GM12873 (cell line): ENCODE results near the gene RBM22.

Source experiments
- CTCF ChIP-seq: IDR thresholded peaks from 2 replicates; pipeline ENCODE4 v1.5.1; 2012; ENCODE audit warnings: low read depth, mild to moderate bottlenecking, moderate library complexity, low read length, control low read depth; ENCODE audit not compliant: insufficient read depth; ENCODE audit errors: missing control alignments

RBM22 gene

DNA sequence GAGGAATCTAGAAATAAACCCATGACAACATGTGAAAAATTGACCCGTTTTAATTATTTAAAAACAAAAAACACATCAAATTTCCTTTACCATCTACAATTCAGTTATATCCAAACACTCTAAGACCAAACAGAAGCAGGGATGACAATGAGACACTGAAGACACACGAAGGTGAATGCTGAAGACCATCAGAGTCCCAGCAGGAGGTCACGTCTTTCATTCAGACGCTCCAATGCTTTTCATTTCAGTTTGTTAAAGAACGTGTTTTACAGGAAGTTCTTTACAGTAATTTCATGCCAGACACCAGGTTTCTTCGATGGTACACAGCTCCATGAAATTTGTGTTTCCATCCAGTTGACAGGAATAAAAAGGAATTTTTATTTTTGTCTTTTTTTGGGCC lies 10.1 kb downstream of the RBM22 start:
- TF ChIP-seq CTCF = no peak

GRCh38 chr5:150689120-150689519 lies 11.7 kb downstream of the RBM22 start:
- TF ChIP-seq CTCF = no peak

DNA sequence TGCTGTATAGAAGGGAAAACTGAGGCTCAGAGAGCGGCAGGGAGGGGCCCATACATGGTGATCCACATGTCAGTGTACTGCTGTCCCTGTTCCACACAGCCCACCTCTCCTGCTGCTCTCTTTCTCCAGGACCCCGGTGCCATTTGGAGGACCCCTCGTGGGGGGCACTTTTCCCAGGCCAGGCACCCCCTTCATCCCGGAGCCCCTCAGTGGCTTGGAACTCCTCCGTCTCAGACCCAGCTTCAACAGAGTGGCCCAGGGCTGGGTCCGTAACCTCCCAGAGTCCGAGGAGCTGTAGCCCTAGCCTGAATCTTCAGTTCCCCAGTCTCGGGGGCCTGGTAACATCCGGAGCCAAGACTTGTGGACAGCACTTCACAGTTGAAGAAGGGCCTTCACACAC lies 24.3 kb downstream of the RBM22 start:
- no peak for TF ChIP-seq CTCF

GRCh38 chr5:150675069-150675468 lies 25.8 kb downstream of the RBM22 start:
- no peak for TF ChIP-seq CTCF

- no peak for TF ChIP-seq CTCF
These were observed 26.5 kb downstream of the RBM22 start for GRCh38 chr5:150674341-150674821.

- no peak for TF ChIP-seq CTCF
These were observed 28.0 kb downstream of the RBM22 start for GRCh38 chr5:150672884-150673275.

GRCh38 chr5:150672237-150672883 lies 28.5 kb downstream of the RBM22 start:
- no peak for TF ChIP-seq CTCF
